Nephron progenitor cell (in vitro differentiated cells): ENCODE results near the gene TP53.

Source experiments
- DNase-seq: peaks from one replicate; pipeline ENCODE4 v3.0.0; 2021
- H3K27ac Mint-ChIP-seq: 2 replicates; pipeline ENCODE4 v1.8.0; 2021; ENCODE audit warnings: mild to moderate bottlenecking, moderate library complexity, mixed read lengths
- H3K27me3 Mint-ChIP-seq: 2 replicates; pipeline ENCODE4 v1.8.0; 2021; ENCODE audit warnings: mild to moderate bottlenecking, low read depth, mixed read lengths; ENCODE audit not compliant: poor library complexity
- H3K36me3 Mint-ChIP-seq: 2 replicates; pipeline ENCODE4 v1.8.0; 2021; ENCODE audit warnings: low read depth, mixed read lengths
- H3K4me1 Mint-ChIP-seq: 2 replicates; pipeline ENCODE4 v1.8.0; 2021; ENCODE audit warnings: mixed read lengths
- H3K4me3 Mint-ChIP-seq: 2 replicates; pipeline ENCODE4 v1.8.0; 2021; ENCODE audit warnings: mild to moderate bottlenecking, moderate library complexity, mixed read lengths
- H3K9me3 Mint-ChIP-seq: 2 replicates; pipeline ENCODE4 v1.8.0; 2021; ENCODE audit warnings: mild to moderate bottlenecking, moderate library complexity, mixed read lengths
- TF ChIP-seq, protein P1 (sequence below): fragments of 200-600 bp; sonication (generic); IDR thresholded peaks from 2 replicates; pipeline ENCODE4 v1.5.0; 2021; ENCODE audit warnings: antibody characterized with exemption

TP53 gene

DNA sequence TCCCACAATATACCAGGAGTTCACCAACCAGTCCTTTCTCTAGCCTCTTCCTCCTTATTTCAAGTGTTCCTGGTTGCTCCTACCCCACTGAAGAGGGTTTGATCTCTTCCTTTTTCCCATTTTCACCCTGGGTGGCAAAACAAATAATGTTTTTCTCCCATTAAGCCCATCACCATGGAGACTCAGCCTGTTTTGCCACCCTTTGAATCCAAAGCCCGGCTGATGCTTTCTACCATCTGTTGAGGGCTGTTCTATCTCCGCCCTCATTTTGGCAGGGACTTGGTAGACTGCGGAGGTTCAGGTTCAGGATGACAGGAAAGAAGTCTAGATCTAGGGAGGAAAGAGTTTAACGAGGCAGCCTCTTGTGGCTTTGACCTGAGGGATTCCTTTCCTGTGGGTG lies 32.8 kb upstream of the TP53 start:
- no peaks in the 10 kb centered on the region for H3K9me3 Mint-ChIP-seq
- peaks cover 62% of the 10 kb centered on the region for H3K27me3 Mint-ChIP-seq
- H3K36me3 Mint-ChIP-seq = no peaks in the 10 kb centered on the region
- DNase-seq = no peak
- H3K4me1 Mint-ChIP-seq = peaks cover 60% of the 10 kb centered on the region
- TF ChIP-seq, protein P1, sequence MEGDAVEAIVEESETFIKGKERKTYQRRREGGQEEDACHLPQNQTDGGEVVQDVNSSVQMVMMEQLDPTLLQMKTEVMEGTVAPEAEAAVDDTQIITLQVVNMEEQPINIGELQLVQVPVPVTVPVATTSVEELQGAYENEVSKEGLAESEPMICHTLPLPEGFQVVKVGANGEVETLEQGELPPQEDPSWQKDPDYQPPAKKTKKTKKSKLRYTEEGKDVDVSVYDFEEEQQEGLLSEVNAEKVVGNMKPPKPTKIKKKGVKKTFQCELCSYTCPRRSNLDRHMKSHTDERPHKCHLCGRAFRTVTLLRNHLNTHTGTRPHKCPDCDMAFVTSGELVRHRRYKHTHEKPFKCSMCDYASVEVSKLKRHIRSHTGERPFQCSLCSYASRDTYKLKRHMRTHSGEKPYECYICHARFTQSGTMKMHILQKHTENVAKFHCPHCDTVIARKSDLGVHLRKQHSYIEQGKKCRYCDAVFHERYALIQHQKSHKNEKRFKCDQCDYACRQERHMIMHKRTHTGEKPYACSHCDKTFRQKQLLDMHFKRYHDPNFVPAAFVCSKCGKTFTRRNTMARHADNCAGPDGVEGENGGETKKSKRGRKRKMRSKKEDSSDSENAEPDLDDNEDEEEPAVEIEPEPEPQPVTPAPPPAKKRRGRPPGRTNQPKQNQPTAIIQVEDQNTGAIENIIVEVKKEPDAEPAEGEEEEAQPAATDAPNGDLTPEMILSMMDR = no peak
- H3K27ac Mint-ChIP-seq = no peak overlapping the region
- no peak overlapping the region for H3K4me3 Mint-ChIP-seq

DNA sequence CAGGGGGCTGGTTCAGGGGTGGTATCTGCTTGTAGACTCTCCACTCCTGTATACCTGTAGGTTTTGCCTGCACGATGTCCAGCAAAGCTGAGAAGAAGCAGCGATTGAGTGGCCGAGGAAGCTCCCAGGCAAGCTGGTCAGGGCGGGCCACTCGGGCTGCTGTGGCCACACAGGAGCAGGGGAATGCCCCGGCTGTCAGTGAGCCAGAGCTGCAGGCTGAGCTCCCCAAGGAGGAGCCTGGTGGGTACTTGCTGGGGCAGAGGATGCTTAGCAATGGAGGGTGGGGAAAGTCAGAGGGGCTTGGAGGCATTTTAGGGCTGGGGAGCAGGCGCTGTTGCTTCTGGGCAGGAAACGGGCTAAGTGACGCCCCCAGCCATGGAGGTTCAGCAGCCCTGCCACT lies 32.4 kb upstream of the TP53 start:
- peaks cover 62% of the 10 kb centered on the region for H3K27me3 Mint-ChIP-seq
- peaks cover 63% of the 10 kb centered on the region for H3K4me1 Mint-ChIP-seq
- no peak overlapping the region for H3K4me3 Mint-ChIP-seq
- no peaks in the 10 kb centered on the region for H3K36me3 Mint-ChIP-seq
- H3K9me3 Mint-ChIP-seq = no peaks in the 10 kb centered on the region
- no peak overlapping the region for H3K27ac Mint-ChIP-seq
- no peak for DNase-seq
- TF ChIP-seq, protein P1 = no peak

DNA sequence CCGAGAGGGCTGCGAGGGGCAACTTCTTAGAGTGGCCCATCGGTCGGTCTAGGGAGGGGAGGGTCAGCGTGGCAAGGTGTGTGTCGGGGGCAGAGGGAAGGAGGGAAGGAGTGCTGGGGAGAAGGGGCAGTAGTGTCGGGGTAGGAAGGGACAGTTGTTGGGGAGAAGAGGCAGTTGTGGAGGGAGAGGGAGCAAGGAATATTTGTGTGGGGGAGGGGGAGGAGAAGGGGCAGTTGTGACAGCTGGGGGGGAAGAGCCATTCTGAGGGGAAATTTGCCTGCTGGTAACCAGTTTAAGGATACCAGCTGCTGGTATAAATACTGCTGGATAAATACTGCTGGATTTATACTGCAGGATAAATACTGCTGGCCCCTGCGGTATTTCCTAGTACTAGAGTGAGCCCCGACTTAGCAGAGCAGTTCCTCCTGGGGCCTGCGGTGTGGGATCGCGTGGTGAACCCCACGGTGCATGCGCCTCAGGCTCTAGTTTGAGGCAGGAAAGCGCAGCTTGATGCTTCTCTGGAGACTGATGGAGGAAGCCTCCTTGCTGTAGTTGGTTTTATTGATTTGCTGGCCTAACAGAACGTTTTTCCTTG lies 30.6 kb upstream of the TP53 start:
- Mint-ChIP-seq H3K4me1 (peaks cover 72% of the 10 kb centered on the region), H3K4me3 (peak overlapping the region; percentile 86), H3K36me3 (no peaks in the 10 kb centered on the region), H3K27me3 (peaks cover 51% of the 10 kb centered on the region), H3K27ac (no peak overlapping the region), H3K9me3 (no peaks in the 10 kb centered on the region)
- TF ChIP-seq, protein P1 = no peak
- DNase-seq = no peak

DNA sequence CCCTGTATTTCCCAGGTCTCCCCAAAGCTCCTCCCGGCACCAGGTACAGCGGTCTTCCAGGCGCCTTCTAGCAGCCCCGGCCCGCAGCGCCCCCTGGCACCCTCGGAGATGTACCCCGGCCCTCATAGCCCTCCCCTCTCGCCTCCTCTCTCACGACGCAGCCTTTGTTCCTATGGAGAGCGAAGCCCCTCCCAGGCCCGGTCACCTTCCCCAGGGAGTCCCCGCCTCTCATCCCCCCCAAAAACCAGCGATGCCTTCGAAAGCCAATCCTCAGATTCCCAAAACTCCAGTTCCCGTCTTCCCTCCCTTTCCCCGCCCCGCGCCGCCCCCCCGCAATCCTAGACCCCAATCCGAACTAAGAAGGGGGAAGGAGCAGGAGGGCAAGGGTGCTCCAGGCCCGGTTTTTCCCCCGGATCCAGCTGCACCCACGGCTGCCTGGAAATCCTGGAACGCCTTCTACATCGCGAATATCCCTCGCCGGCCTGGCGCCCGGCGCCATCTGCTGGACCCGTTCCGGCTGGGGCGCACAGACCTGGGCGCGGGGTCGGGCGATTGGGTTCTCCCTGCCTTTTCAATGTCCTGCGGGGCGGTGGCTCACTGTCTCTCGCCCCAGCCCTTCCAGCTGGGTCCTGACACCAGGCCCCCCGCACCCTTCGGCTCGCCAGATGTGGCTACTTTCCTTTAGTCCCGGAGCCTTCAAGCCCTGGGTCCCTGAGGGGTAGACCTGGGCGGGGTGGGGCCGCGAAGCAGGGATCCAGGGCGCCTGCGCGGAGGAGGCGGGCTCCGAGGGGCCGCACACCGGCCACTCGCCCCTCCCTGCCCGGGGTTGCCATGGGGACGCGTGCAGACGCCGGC lies 29.8 kb upstream of the TP53 start, which contains the start of gene DNAH2:
Gene DNAH2 (plus strand): TSS at position 844 of the 855 bp plus-strand sequence. CDS start 1,991 bp downstream, outside the sequence.
- peaks cover 74% of the 10 kb centered on the region for H3K4me1 Mint-ChIP-seq

DNA sequence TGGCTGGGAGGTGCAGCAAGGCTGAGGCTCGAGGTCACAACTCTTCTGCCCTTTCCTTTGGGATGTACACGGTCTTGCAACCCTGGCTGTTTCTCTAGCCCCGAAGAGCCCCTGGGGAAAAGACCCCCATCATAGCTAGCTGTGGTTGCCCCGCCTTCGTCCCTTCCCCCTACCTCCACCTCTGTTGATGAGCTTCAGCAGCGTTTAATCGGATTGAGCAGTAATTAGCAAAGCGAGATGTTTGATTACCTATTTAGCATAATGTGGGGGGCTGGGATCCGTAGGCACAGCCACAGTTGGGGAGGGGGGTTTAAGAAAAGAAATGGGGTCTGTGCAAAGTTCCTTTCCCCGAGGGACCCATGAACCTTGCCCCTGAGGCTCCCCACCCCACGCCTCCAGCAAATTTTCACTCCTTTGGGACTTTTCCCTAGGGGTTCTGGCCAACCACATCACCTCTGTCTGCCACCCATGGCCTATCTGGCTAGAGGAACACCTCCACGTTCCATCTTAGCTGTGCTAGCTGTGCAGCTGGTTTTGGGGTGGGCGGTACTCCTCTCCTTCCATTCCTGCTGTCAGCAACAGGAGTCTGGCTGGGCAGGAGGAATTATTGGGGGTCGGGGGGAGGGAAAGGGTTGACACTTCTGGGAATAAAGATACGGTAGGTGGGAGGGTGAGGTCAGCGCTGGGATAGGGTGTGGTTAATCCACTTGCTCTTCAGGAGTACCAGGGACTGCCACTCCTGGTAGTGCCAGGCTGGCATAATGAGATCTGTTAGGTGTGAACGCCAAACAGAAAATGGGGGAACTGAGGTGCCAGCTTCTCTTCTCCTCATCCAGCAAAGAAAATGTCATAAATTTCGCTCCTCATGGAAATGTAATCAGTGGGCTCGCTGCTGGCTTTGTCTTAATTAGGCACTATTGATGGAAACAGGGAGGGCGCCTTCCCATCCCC lies 28.9 kb upstream of the TP53 start:
- TF ChIP-seq, protein P1 = no peak
- H3K27me3 Mint-ChIP-seq = peaks cover 58% of the 10 kb centered on the region
- H3K4me3 Mint-ChIP-seq = peak overlapping the region; percentile 86
- no peaks in the 10 kb centered on the region for H3K9me3 Mint-ChIP-seq
- H3K4me1 Mint-ChIP-seq = peaks cover 76% of the 10 kb centered on the region
- no peak for DNase-seq
- H3K27ac Mint-ChIP-seq = no peak overlapping the region
- H3K36me3 Mint-ChIP-seq = peaks cover 2% of the 10 kb centered on the region

More for the DNA sequence above, 29.8 kb upstream of the TP53 start, which contains the start of gene DNAH2:
- peak; percentile 98 for DNase-seq
- H3K4me3 Mint-ChIP-seq = peak within 1 kb of the TSS; percentile 86
- peaks cover 53% of the 10 kb centered on the region for H3K27me3 Mint-ChIP-seq
- TF ChIP-seq, protein P1 = peak; percentile 36
- H3K27ac Mint-ChIP-seq = peak within 1 kb of the TSS; percentile 62
- no peaks in the 10 kb centered on the region for H3K9me3 Mint-ChIP-seq
- no peaks in the 10 kb centered on the region for H3K36me3 Mint-ChIP-seq
